ENCODE measurements around the gene GRIN2A. TPM values are rescaled to one million over a fixed set of nuclear protein-coding genes. Genes with fewer than 3 reads are reported as not detected.

GRIN2A gene
- total and polyA plus RNA-seq, 8 donors: 0.03 to 0.96 (median 0.26) TPM

GRCh38 chr16:9793623-9794022, 388.6 kb downstream of the GRIN2A start:
- no peak overlapping the region for H3K27ac ChIP-seq
- H3K4me1 ChIP-seq: no peaks in the 10 kb centered on the region
- no peak overlapping the region for H3K4me3 ChIP-seq
- H3K36me3 ChIP-seq: no peaks in the 10 kb centered on the region
- intact Hi-C loops (cut with DNase I): no loop called here
- ATAC-seq: no peak
- TF ChIP-seq CTCF (IDR thresholded peaks at IDR 0.05): no peak
- no peaks in the 10 kb centered on the region for H3K9me3 ChIP-seq
- DNase-seq: no peak
- H3K27me3 ChIP-seq: no peaks in the 10 kb centered on the region

- no peak overlapping the region for H3K27ac ChIP-seq
- H3K9me3 ChIP-seq: no peaks in the 10 kb centered on the region
- H3K4me1 ChIP-seq: no peaks in the 10 kb centered on the region
- DNase-seq (no peak), ATAC-seq (no peak)
- TF ChIP-seq CTCF (IDR thresholded peaks at IDR 0.05): no peak
- no peaks in the 10 kb centered on the region for H3K36me3 ChIP-seq
- no peak overlapping the region for H3K4me3 ChIP-seq
- intact Hi-C loops (cut with DNase I): no loop called here
- H3K27me3 ChIP-seq: no peaks in the 10 kb centered on the region
These were observed 390.7 kb downstream of the GRIN2A start for GRCh38 chr16:9791556-9791955.

- no peak for DNase-seq
- Histone ChIP-seq H3K27ac (no peak overlapping the region), H3K36me3 (no peaks in the 10 kb centered on the region), H3K4me3 (no peak overlapping the region), H3K4me1 (no peaks in the 10 kb centered on the region), H3K27me3 (no peaks in the 10 kb centered on the region), H3K9me3 (no peaks in the 10 kb centered on the region)
- ATAC-seq: no peak
- intact Hi-C loops (cut with DNase I): no loop called here
- TF ChIP-seq CTCF (IDR thresholded peaks at IDR 0.05): no peak
These were observed 392.0 kb downstream of the GRIN2A start for GRCh38 chr16:9790199-9790598.

- no peaks in the 10 kb centered on the region for H3K9me3 ChIP-seq
- no peak for TF ChIP-seq CTCF (IDR thresholded peaks at IDR 0.05)
- ATAC-seq (no peak), DNase-seq (no peak)
- no peaks in the 10 kb centered on the region for H3K27me3 ChIP-seq
- no peaks in the 10 kb centered on the region for H3K36me3 ChIP-seq
- intact Hi-C loops (cut with DNase I): no loop called here
- H3K27ac ChIP-seq: no peak overlapping the region
- no peaks in the 10 kb centered on the region for H3K4me1 ChIP-seq
- no peak overlapping the region for H3K4me3 ChIP-seq
These were observed 394.5 kb downstream of the GRIN2A start for GRCh38 chr16:9787717-9788116.

GRCh38 chr16:9780831-9781230, 401.4 kb downstream of the GRIN2A start:
- Histone ChIP-seq H3K27me3 (no peaks in the 10 kb centered on the region), H3K27ac (no peak overlapping the region), H3K36me3 (no peaks in the 10 kb centered on the region), H3K4me3 (no peak overlapping the region), H3K9me3 (no peaks in the 10 kb centered on the region), H3K4me1 (no peaks in the 10 kb centered on the region)
- no peak for ATAC-seq
- peak in 1 of 4 donors; percentile 16 for DNase-seq
- TF ChIP-seq CTCF (IDR thresholded peaks at IDR 0.05): no peak
- intact Hi-C loops (cut with DNase I): no loop called here

Measured in left lung (tissue), 10 donors.